Fibroblast of peridontal ligament (primary cell): ENCODE results near the gene PRTG.
"Not testable (repeated sequence)": the region's sequence is repeated elsewhere in the genome, so short reads cannot be mapped to it uniquely, and the experiment has no call there.

ENCODE experiments used
- DNase-seq: peaks from one replicate; pipeline ENCODE4 v3.0.0-alpha.2; 2010; ENCODE audit errors: extremely low read depth

Gene PRTG

DNA sequence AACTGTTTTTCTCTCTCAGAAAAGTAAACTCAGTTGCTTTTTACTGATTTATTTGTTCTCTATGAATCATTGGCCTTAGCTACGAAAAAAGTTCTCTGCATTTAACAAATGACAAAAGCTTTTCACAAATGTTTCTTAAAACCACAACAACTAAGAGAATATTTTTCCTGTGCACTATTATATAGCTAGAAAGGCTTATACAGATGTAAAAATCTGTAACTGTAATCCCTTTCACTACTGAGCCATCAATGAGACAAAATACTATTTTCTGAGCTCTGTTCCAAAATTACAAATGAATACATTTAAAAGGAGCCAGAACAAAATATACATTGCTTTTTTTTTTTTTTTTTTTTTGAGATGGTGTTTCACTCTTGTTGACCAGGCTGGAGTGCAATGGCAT, 109.2 kb downstream of the PRTG start:
- no peak for DNase-seq

DNA sequence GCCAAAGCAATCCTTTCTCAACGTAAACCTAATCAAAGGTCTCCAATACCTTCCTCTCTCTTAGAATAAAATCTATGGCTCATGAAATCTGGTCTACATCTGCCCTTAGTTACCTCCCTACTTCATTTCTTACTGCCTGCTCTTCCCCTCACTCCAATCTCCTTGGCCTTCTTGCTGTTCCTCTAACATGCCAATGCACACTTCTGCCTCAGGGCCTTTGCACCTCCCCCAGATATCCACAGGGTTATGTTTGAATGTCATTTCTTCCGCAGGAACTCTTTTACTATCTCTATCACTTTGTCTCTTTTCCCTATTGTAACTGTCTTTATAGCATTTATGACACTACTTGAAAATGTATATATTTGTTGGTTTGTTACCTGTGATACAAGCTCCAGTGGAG, 110.5 kb downstream of the PRTG start:
- no peak for DNase-seq

DNA sequence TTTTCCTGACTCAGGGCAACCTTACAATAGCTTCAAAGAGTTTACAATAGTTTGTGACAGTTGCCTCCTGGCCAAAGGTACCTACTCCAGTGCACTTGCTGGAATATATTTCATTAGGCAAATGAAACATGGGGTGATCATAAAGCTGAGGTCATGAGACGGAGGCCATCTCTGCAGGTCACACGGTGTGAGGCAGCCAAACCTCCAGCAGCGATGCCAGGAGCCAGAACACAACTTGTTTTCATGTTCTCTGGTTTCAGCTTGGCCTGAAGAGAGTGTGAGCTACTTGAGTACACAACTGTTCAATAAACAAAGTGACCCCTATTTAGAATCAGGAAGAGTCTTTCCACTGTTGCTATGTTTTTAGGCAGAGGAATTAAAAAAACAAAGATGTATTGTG, 112.1 kb downstream of the PRTG start:
- DNase-seq, result no peak

GRCh38 chr15:55628369-55628730, 114.6 kb downstream of the PRTG start:
- peak; percentile 90 for DNase-seq

DNA sequence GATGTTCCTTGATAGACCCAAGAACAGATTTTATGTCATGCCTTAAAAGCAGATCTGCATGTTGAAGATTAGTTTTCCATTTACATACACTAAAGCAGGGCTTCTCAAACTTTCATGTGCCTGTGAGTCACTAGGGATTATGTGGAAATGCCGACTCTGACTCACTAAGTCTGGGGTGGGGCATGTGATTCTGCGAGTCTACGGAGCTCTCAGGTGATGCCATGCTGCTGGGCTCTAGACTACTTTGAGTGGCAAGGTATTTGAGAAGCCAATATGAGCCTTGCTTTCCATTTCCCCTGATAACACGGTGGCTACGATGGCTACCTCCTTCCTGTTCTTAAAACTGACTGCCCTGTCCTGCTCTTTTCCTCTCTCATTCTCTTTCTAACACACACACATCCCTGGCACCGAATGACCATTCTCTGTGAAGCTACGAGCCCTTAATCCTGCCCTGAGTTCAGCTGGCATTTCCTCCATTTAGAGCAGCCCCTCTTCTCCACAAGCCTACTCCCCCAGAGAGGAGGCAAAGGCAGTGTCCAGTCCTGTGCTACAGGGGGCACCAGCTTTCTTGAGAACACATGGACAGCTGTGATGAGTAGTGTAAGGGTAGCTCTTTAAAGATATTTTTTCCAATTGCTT, 115.1 kb downstream of the PRTG start:
- DNase-seq, result peak; percentile 95

GRCh38 chr15:55619783-55620182, 123.2 kb downstream of the PRTG start:
- no peak for DNase-seq

- no peak for DNase-seq
Observed at GRCh38 chr15:55618387-55618786, 124.6 kb downstream of the PRTG start.

DNA sequence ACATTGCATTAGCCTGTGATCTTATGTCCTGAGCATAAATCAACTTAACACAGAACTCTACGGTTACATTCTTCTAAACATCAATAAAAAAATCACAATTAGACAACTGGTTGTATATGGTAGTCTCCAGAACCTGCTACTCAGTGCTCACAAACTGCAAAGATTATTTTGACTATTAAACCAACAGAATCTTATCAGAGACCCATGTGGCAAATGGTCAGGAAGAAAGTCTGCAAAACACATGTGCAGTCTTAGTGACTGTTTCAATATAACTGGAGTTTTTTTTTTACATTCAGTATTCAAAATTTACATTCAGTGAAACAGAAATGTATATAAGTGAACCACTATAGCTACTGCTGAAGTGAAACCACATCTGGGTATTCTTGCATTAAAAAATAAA, 127.5 kb downstream of the PRTG start:
- no peak for DNase-seq

DNA sequence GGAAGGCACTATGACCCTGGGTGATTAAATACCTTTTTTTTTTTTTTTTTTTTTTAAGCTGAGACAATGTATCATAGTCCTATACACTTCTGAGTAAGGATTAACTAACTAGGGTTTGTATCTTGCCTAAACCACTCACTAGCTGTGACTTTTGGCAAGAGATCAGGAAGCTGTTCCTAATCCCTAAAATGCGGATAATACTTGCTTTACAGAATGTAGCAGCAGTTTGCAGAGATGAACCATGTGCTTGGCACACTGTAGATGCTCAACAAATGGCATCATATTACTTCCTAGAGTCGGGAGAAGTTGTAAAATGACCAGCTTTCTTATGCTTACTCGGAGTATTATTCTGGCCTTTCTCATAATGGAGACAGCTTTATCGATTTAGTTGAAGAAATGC, 129.2 kb downstream of the PRTG start:
- no peak for DNase-seq

DNA sequence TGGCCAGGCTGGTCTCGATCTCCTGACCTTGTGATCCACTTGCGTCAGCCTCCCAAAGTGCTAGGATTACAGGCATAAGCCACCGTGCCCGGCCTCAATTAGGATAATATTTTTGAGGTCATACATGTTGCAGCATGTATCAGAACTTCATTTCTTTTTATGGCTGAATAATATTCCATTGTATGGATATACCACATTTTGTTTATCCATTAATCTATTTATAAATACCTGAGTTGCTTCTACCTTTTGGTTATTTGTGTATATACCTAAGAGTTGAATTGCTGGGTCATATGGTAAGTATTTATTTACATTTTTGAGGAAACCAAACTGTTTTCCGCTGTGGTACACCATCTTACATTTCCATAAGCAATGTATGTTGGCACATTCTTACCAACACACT, 136.7 kb downstream of the PRTG start:
- DNase-seq, result no peak

GRCh38 chr15:55601374-55601773, 141.6 kb downstream of the PRTG start:
- no peak for DNase-seq

DNA sequence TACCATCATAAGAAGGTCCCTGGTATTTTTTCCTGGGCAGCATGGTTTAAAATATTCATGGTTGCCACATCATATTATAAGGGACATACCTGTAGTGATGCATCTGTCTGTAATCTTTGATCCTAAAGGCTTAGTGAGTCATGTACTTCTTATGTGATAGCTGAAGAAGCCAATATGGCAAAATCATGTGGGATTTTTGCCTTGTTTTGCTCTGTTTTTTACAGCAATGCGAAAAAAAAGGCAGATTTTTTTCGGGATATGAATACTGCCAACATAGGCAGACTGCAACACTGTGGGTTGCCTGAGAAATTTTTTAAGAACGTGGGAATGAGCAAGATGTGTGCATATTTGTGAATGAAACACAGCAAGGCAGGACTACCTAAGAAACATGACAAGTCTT, 143.5 kb downstream of the PRTG start:
- no peak for DNase-seq

GRCh38 chr15:55593019-55593418, 149.9 kb downstream of the PRTG start:
- DNase-seq, result not testable (repeated sequence)

DNA sequence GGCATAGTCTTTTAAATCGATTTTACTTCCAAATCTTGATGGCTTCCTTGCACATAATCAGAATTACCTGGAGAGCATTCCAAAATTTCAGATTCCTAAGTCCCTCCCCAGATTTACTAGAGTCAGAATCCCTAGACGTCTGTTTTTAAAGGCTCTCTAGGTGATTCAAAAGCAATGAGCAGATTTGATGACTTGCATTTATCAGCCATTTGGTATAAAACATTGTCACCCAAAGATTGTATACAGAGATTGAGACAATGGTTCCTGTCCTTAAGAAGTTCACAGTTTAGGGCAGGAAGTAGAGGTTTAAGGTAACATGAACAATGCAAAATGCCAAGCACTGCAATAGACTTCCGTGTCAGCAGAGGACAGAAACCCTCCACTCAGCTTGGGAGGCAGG, 152.2 kb downstream of the PRTG start:
- DNase-seq, result no peak

DNA sequence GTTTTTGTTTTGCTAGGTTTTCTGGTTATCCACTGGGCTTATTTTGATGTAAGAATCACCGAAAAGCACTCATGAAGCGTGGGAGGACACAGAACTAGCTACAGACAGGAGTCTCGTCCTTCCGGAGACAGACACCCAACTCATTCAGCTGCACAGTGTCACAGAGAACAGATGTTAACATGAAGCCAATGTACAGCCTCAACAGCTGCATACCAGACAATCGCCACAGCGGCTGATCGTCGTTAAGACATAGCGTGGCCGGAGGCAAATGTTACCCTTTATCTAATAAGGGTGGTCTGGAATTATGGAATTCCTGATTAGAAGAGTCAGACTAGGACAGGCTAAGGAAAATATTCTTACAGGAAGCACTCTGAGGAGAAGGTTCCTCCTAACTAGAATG, 153.7 kb downstream of the PRTG start:
- DNase-seq, result no peak

- no peak for DNase-seq
Observed at GRCh38 chr15:55588815-55589115, 154.2 kb downstream of the PRTG start.

- peak; percentile 52 for DNase-seq
Observed at GRCh38 chr15:55588070-55588814, 154.7 kb downstream of the PRTG start, which contains the start of gene PYGO1. Gene PYGO1 (minus strand): TSS chr15:55588345. CDS start chr15:55587883, 462 bp downstream.

DNA sequence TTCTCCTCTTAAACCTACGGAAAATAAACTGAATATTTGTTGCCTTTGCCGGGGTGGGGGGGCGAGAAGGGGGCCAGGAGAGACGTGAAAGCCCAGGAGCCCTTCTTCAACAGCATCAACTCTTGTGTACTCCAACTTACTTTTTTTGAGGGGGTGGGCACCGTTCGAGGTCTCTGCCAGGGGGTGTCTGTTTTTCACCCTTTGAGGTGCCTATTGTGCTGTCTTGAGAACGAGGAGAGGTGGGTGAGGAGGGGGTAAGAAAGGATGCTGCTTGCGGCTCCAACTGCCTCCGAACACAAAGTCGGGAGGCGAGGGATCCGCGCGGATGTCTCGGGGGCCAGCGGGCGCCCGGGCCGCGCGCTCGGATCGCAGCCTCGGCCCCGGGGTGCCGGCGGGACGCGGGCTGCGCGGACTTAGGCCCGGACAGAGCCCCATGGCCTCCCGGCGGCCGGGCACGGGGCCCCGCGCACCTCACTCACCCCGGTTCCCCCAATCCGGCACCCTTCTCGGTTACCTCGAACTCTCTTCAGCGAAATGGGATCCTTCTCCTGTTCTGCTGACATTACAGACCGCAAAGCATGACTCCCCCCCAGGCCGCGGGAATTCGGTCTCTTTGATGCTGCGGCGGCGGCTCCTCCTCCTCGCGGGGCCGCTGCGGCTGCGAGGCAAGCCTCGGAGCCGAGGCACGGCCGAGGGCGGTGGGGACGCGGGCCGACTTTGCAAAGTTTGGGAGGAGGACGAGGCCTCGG, 155.5 kb downstream of the PRTG start:
- DNase-seq, result peak; percentile 48

DNA sequence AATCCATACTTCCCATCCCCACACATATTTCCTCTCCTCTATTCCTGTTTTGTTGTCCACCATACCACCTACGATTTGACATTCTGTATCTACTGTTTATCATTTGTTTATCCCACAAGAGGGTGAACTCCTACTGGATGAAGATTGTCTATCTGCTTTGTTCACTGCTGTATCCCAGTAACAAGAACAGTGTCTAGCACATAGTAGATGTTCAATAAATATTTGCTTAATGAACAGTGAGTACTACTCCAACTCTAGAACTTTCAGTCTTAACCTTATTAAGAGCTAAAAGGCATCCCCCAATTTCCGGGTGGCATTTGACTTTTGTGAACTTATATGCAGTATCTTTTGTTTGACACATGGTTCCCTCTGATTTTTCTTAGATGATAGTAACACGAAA, 156.1 kb downstream of the PRTG start:
- DNase-seq, result peak; percentile 28

DNA sequence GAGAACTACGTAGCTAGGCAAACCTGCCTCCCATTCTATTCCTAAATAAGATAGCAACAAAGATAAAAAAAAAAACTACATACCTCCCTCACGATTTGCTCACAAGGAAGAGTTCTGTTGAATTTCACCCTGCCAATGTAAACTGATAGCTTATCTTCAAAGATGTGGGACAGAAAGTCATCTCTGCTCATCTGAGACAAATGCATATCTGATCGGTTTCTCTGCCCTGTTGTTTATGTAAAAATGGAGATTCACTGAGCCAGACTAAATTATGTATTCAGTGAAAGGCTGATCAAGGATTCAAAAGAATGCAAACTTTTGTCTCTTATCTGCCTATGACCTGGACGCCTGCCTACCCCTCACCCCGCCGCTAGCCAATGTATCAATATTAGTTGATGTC, 166.0 kb downstream of the PRTG start:
- no peak for DNase-seq

- peak; percentile 17 for DNase-seq
Observed at GRCh38 chr15:55574096-55574495, 168.9 kb downstream of the PRTG start.

DNA sequence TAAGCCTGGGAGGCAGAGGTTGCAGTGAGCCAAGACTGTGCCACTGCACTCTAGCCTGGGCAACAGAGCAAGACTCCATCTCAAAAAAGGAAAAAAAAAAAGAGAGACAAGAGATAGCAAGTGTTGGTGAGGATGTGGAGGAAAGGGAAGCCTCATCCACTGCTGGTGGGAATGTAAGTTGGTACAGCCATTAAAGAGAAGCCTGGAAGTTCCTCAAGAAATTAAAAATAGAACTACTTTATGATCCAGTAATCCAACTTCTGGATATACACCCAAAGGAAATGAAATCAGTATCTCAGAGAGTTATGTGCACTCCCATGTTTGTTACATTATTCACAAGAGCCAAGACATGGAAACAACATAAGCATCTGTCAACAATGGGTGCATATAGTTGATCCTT, 169.7 kb downstream of the PRTG start:
- no peak for DNase-seq
